ENCODE results near the gene AFF3. TPM values are rescaled to one million over a fixed set of nuclear protein-coding genes. Genes with fewer than 3 reads are reported as not detected.

The AFF3 gene
- total RNA-seq, 1 experiment from 2014 or later, result 0.61 TPM

- Histone ChIP-seq H3K79me2 (ENCODE audit: insufficient read depth, low read length) (no peaks in the 10 kb centered on the region), H3K36me3 (ENCODE audit: control insufficient read depth in 1 of 2, insufficient read depth in 2 of 2, low read length in 2 of 2) (no peaks in the 10 kb centered on the region), H4K20me1 (ENCODE audit: insufficient read depth) (no peaks in the 10 kb centered on the region), H2AFZ (ENCODE audit: low read depth, low read length, poor library complexity, severe bottlenecking) (no peak overlapping the region), H3K9ac (ENCODE audit: low read length) (no peak overlapping the region), H3K27me3 (ENCODE audit: insufficient read depth, low read length) (peaks cover 82% of the 10 kb centered on the region), H3K4me2 (ENCODE audit: low read length) (no peak overlapping the region), H3K4me1 (ENCODE audit: control insufficient read depth in 1 of 2, insufficient read depth in 2 of 2, low read length in 2 of 2) (no peaks in the 10 kb centered on the region), H3K27ac (ENCODE audit: low read depth, low read length) (no peak overlapping the region), H3K4me3 (replicated peaks in 1 of 2; ENCODE audit: low read depth in 1 of 2, low read length in 2 of 2) (no peak overlapping the region), H3K9me3 (ENCODE audit: control insufficient read depth in 1 of 2, insufficient read depth in 1 of 2, low read depth in 1 of 2, low read length in 2 of 2) (no peaks in the 10 kb centered on the region), H3K9me2 (ENCODE audit: insufficient read depth) (no peaks in the 10 kb centered on the region)
- BruUV-seq (replicated peaks), result no TSS peak
- TF ChIP-seq POLR2AphosphoS5 (IDR thresholded peaks at IDR 0.05; ENCODE audit: low read depth, low read length) (no peak), EZH2 (IDR thresholded peaks at IDR 0.05) (no peak), EGR1 (IDR thresholded peaks at IDR 0.05; ENCODE audit: low read depth) (no peak), ZFX (IDR thresholded peaks at IDR 0.05) (no peak), CTCF (IDR thresholded peaks at IDR 0.05 in 2 of 3, conservative IDR thresholded peaks at IDR 0.05 in 1 of 3; ENCODE audit: borderline replicate concordance in 1 of 3, insufficient read depth in 1 of 3, low read depth in 2 of 3, low read length in 2 of 3) (no peak), REST (IDR thresholded peaks at IDR 0.05; ENCODE audit: low read depth) (no peak), ELF1 (IDR thresholded peaks at IDR 0.05; ENCODE audit: borderline replicate concordance, low read depth) (no peak), POLR2A (IDR thresholded peaks at IDR 0.05; ENCODE audit: borderline replicate concordance, extremely low read depth, insufficient read depth, insufficient read length) (no peak), YY1 (IDR thresholded peaks at IDR 0.05; ENCODE audit: extremely low read depth, insufficient replicate concordance, low read depth, low read length) (no peak)
- POLR2A ChIA-PET, result no interaction called here
- RAD21 ChIA-PET (ENCODE audit: low non-redundant PET in 1 of 2, low total read pairs in 2 of 2, uncharacterized antibody in 2 of 2, unreplicated experiment in 2 of 2), result no interaction called here
- intact Hi-C loops (cut with micrococcal nuclease), result no loop called here
- ATAC-seq (no peak), DNase-seq (ENCODE audit: low read depth, low spot score) (no peak)
- CTCF ChIA-PET, result no interaction called here
These were observed 72.3 kb downstream of the AFF3 start for GRCh38 chr2:100070078-100070477.

Data from HCT116 (cell line).